IPS-NIHi7 (cell line): ENCODE measurements around the gene PTN.

ENCODE experiments used
- DNase-seq: peaks from one replicate; pipeline ENCODE4 v3.0.0; 2012; ENCODE audit warnings: mixed read lengths; ENCODE audit errors: extremely low spot score

The PTN gene

GRCh38 chr7:137343281-137343841 is at the start of gene PTN:
TSS of gene PTN (minus strand) at chr7:137343733. CDS start at chr7:137254973, 88,760 bp downstream.
- DNase-seq: peak; percentile 68

GRCh38 chr7:137390076-137390475 is 46.5 kb upstream of the PTN start:
- no peak for DNase-seq

- no peak for DNase-seq
Observed at GRCh38 chr7:137388916-137389315, 45.4 kb upstream of the PTN start.

GRCh38 chr7:137386966-137387365 is 43.4 kb upstream of the PTN start:
- peak; percentile 30 for DNase-seq

- no peak for DNase-seq
Observed at GRCh38 chr7:137381045-137381444, 37.5 kb upstream of the PTN start.

- no peak for DNase-seq
Observed at GRCh38 chr7:137373507-137373906, 30.0 kb upstream of the PTN start.

- no peak for DNase-seq
Observed at GRCh38 chr7:137371616-137372015, 28.1 kb upstream of the PTN start.

- no peak for DNase-seq
Observed at GRCh38 chr7:137366995-137367394, 23.5 kb upstream of the PTN start.

- DNase-seq: no peak
Observed at GRCh38 chr7:137363683-137364082, 20.1 kb upstream of the PTN start.

GRCh38 chr7:137360087-137360679 is 16.6 kb upstream of the PTN start:
- no peak for DNase-seq

GRCh38 chr7:137354961-137355360 is 11.4 kb upstream of the PTN start:
- DNase-seq: no peak

- DNase-seq: no peak
Observed at GRCh38 chr7:137354396-137354795, 10.9 kb upstream of the PTN start.

- no peak for DNase-seq
Observed at GRCh38 chr7:137351941-137352340, 8.4 kb upstream of the PTN start.

- DNase-seq: no peak
Observed at GRCh38 chr7:137345799-137346449, 2.4 kb upstream of the PTN start.

GRCh38 chr7:137342828-137343261 is 688 bp downstream of the PTN start:
- peak; percentile 22 for DNase-seq

GRCh38 chr7:137342265-137342664 is 1.3 kb downstream of the PTN start:
- DNase-seq: no peak

GRCh38 chr7:137337902-137338301 is 5.6 kb downstream of the PTN start:
- peak; percentile 59 for DNase-seq

GRCh38 chr7:137335814-137336213 is 7.7 kb downstream of the PTN start:
- DNase-seq: no peak

GRCh38 chr7:137331378-137331777 is 12.2 kb downstream of the PTN start:
- DNase-seq: no peak

GRCh38 chr7:137329411-137329810 is 14.1 kb downstream of the PTN start:
- DNase-seq: no peak

GRCh38 chr7:137328373-137329120 is 15.0 kb downstream of the PTN start:
- no peak for DNase-seq

- DNase-seq: no peak
Observed at GRCh38 chr7:137325927-137326326, 17.6 kb downstream of the PTN start.
